AG10803 (cell line): Measurements from ENCODE around the gene CLASP1.
"Not testable (repeated sequence)": the region's sequence is repeated elsewhere in the genome, so short reads cannot be mapped to it uniquely, and the experiment has no call there.

ENCODE experiments used
- DNase-seq: peaks from one replicate; pipeline ENCODE4 v3.0.0; 2010; ENCODE audit warnings: low read depth
- H3K4me3 ChIP-seq: 2 replicates; pipeline ENCODE4 v1.5.1; 2011; ENCODE audit warnings: mild to moderate bottlenecking, low read length, control low read depth
- TF ChIP-seq, protein P1 (sequence below): conservative IDR thresholded peaks from 2 replicates; pipeline ENCODE4 v1.5.1; 2011; ENCODE audit warnings: mild to moderate bottlenecking, low read length, control low read depth, inconsistent platforms

The CLASP1 gene

DNA sequence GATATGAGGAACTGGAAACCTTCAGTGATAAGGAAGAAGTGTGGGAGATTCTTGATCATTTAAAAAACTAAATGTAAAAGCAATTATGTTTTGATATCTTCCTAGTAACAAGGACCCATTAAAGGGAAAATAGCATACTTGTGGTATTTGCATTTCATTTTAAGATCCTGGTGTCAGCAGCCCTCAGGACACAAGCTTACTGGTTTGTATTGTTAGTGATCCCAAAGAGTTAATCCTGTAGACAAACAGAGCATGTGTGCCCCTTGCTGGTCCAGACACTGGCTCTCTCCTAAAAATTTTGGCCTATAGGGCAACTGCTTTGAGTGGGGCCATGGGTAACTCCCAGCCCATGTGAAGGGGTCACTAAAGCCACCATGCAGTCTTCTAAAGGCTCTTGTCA is 263.2 kb downstream of the CLASP1 start:
- no peak for DNase-seq
- no peak overlapping the region for H3K4me3 ChIP-seq
- TF ChIP-seq, protein P1, sequence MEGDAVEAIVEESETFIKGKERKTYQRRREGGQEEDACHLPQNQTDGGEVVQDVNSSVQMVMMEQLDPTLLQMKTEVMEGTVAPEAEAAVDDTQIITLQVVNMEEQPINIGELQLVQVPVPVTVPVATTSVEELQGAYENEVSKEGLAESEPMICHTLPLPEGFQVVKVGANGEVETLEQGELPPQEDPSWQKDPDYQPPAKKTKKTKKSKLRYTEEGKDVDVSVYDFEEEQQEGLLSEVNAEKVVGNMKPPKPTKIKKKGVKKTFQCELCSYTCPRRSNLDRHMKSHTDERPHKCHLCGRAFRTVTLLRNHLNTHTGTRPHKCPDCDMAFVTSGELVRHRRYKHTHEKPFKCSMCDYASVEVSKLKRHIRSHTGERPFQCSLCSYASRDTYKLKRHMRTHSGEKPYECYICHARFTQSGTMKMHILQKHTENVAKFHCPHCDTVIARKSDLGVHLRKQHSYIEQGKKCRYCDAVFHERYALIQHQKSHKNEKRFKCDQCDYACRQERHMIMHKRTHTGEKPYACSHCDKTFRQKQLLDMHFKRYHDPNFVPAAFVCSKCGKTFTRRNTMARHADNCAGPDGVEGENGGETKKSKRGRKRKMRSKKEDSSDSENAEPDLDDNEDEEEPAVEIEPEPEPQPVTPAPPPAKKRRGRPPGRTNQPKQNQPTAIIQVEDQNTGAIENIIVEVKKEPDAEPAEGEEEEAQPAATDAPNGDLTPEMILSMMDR: no peak

DNA sequence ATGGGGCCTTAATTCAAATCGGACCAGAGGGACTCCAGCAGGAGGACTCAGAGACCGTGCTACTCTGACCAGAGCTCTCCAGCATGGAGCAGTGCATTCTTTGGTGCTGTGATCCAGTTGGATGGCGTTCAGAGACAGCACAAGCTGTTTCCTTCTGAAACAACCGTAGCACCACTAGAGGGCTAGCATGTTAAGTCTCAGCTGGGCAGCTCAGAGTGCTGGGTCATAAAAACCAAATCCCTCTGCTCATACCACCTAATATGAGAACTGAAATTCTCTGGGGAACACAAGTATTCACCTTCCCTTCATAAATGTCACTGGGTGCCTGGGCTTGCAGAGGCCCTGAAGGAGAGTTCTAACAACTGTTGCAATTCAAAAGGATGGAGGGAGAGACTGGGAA is 266.5 kb downstream of the CLASP1 start:
- DNase-seq: no peak
- TF ChIP-seq, protein P1: no peak; the same call in 1 of the 2 replicates
- no peak overlapping the region for H3K4me3 ChIP-seq

DNA sequence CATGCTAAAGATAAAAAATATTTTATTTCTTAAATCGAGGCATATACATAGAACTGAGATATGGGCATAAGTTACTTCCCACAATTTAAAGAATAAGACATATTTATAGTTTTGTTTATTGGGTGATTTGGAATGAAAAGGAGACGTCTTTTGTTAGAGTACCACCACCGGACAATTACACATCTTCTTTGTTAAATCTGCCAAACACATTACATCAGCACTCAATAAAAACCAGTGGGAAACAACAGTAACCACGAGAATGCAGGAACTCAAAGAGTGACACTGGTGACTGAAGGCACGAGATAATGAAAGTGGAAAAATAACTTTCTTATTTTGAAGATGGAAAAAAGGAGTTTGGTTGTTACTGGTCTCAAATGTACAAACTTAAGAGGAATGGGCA is 271.6 kb downstream of the CLASP1 start:
- DNase-seq: peak; percentile 38
- no peak overlapping the region for H3K4me3 ChIP-seq
- TF ChIP-seq, protein P1: no peak

DNA sequence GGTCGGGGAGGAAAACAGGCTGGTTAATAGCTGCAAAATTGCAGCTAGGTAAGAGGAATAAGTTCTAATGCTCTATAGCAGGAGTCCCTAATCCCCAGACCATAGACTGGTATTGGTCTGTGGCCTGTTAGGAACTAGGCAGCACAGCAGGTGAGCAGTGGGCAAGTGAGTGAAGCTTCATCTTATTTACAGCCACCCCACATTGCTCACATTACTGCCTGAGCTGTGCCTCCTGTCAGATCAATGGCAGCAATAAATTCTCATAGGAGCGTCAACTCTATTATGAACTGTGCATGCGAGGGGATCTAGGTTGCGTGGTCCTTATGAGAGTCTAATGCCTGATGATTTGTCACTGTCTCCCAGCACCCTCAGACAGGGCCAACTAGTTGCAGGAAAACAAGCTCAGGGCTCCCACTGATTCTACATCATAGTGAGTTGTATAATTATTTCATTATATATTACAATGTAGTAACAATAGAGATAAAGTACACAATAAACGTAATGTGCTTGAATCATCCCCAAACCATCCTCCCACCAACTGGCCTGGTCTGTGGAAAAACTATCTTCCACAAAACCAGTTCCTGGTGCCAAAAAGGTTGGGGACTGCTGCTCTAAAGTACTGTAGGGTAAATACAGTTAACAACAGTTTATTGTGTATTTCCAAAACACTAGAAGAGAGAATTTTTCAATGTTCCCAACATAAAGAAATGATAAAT is 272.6 kb downstream of the CLASP1 start:
- TF ChIP-seq, protein P1: no peak
- DNase-seq: peak; percentile 9
- H3K4me3 ChIP-seq: no peak overlapping the region

DNA sequence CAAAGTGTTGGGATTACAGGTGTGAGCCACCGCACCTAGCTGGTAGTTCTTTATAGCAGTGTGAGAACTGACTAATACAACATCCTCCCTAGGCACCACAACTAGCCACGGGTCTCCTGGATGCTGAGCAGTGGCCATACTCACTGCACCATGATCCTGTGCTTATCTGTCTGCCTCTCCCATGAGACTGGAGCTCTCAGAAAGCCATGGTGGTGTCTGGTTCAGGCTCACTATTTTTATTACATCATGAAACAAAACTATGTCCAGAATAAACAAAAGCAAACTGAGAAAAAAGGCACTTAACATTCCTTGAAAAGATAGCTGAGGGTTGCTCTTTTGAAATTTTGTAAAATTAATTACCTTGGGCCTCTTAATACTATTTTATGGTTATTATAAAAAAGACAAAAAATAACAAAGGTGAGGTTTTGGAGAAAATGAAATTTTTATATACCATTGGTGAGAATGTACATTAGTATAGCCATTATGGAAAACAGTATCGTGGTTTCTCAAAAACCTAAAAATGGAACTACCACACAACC is 273.6 kb downstream of the CLASP1 start:
- no peak overlapping the region for H3K4me3 ChIP-seq
- DNase-seq: peak; percentile 15
- TF ChIP-seq, protein P1: no peak

DNA sequence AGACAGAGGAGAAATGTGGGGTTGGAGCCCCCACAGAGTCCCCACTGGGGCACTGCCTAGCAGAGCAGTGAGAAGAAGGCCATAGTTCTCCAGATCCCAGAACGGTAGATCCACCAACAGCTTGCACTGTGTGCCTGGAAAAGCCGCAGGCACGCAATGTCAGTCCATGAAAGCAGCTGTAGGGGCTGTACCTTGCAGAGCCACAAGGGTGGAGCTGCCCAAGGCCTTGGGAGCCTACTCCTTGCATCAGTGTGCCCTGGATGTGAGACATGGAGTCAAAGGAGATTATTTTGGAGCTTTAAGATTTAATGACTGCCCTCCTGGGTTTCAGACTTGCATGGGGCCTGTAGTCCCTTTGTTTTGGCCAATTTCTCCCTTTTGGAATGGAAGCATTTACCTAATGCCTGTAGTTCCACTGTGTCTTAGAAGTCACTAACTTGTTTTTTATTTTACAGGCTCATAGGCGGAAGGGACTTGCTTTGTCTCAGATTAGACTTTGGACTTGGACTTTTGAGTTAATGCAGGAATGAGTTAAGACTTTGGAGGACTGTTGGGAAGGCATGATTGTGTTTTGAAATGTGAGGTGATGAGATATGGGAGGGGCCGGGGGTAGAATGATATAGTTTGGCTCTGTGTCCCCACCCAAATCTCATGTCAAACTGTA is 274.7 kb downstream of the CLASP1 start:
- not testable (repeated sequence) for DNase-seq, H3K4me3 ChIP-seq

DNA sequence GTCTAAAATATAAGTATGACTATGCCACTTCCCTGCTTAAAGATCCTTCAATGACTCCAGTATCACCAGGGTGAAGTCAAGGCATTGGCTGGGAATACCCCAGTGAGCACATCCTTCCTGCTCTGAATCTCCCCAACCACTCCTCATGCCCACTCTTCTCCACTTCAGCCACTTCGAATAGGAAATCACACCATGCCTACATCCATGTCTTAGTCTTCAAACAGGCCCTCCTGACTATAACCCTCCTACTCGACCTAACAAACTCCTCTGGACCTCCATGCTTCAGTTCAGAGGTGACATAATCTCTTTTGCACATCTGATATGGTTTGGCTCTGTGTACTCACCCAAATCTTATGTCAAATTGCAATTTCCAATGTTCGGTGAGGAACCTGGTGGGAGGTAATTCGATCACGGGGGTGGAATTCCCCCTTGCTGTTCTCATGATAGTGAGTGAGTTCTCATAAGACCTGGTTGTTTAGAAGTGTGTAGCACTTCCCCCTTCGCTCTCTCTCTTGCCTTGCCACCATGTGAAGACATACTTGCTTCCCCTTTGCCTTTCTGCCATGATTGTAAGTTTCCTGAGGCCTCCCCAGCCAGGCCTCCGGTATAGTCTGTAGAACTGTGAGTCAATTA is 276.4 kb downstream of the CLASP1 start:
- no peak overlapping the region for H3K4me3 ChIP-seq
- TF ChIP-seq, protein P1: no peak
- no peak for DNase-seq
